CD4-positive, alpha-beta T cell treated with Interleukin-12 subunit alpha and Interleukin-12 subunit beta, for 1 hour (primary cell): ENCODE data around the gene POLDIP2.

Experiments
- DNase-seq: peaks from one replicate; pipeline ENCODE4 v3.0.0-alpha.2; 2020

POLDIP2 gene

DNA sequence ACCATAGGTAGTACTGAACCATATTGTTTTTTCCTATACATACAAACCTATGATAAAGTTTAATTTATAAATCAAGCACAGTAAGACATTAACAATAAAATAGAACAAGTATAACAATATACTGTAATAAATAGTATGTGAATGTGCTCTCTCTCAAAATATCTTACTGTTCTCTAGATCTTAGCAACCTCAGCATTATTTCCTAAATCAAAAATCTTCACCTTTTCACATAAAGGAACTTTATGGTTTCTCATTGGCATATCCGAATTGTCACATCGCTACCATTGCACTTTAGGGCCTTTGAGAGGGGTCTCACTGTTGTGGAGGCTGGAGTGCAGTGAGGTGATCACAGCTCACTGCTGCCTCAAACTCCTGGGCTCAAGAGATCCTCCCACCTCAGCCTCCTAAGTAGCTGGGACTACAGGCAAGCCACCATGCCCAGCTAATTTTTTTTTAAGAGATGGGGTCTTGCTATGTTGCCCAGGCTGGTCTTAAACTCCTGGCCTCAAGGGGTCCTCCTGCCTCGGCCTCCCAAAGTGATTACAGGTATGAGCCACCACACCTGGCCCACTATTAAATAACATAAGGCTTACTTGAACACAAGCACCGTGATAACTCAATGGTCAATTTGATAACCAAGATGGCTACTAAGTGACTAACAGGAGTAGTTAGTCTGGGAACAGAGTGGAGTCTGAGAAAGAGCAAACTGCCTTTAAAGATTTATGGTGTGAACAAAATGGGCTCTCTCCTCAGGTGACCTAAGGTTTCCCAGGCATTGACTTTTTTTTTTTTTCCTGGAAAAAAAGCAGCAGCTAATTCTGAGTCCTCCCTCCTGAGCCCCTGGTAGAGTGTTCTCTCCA is 41.3 kb downstream of the POLDIP2 start:
- DNase-seq, result no peak

GRCh38 chr17:28313841-28314240 is 43.5 kb downstream of the POLDIP2 start:
- no peak for DNase-seq

DNA sequence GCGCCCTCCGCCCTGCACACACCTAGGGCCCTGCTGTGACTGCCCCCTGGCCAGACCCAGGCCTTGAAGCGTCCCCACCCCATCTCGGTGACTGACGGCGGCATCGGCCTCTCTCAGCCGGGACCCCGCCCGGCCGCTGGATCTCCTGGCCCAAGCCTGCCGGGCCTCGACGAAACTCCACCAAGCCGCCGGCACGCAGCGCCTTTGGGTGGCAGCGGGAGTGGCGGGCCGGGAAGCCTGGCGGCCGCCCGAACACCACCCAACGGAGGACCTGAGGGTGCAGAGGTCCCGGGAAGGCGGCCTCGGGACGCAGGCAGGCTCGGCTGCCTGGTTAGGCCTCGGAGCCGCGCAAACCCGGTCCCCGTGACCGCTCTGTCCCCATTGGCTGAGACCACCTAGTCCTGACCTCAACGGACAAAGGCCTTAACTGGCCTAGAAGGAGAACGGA is 50.3 kb downstream of the POLDIP2 start:
- no peak for DNase-seq

- DNase-seq, result no peak
Observed at GRCh38 chr17:28298449-28298848, 58.9 kb downstream of the POLDIP2 start.
